K562 (cell line): ENCODE data around the gene KCNJ2. TPM values are rescaled to one million over a fixed set of nuclear protein-coding genes. Genes with fewer than 3 reads are reported as not detected.

Experiments used
- ATAC-seq: fragments of 200-7000 bp; cut with Tn5 transposase; 3 replicates; pipeline ENCODE4 v1.9.1; 2020; ENCODE audit warnings: moderate library complexity
- BruUV-seq: library from RNA; stranded (reverse); fragments of 400-500 nt; replicated peaks from 2 replicates; lab custom pipeline; 2021; lab: Mats Ljungman, UMichigan
- CTCF ChIA-PET: fragments of 300-600 bp; formaldehyde crosslinking; extraction: SDS; loops from one replicate; lab custom pipeline; 2021; ENCODE audit warnings: low intra/inter-chr PET ratio; lab: Yijun Ruan, JAX
- POLR2A ChIA-PET: fragments of 300-600, 350-650 bp; sonication (Branson Sonifier 250); formaldehyde crosslinking; extraction: SDS; loops from one replicate; lab custom pipeline; 2021; ENCODE audit warnings: antibody characterized with exemption, inconsistent platforms; lab: Yijun Ruan, JAX
- DNase-seq, 4 experiments: peaks; one replicate each; pipeline versions ENCODE4 v3.0.0 to v3.0.0-alpha.2; 2011 to 2018; ENCODE audit warnings: low spot score in 3 of 4, mixed read lengths in 3 of 4; ENCODE audit errors: extremely low read depth in 1 of 4
- FAIRE-seq: peaks from 2 replicates; lab custom pipeline; 2011; peaks lifted over from hg19 to GRCh38; lab: Jason Lieb, UNC
- H2AFZ ChIP-seq: 2 replicates; pipeline ENCODE4 v1.6.0; 2011; ENCODE audit warnings: low read depth, low read length, control low read depth, inconsistent platforms
- H3K27ac ChIP-seq: fragments of 200-600 bp; 3 replicates; pipeline ENCODE4 v1.8.0; 2011; ENCODE audit warnings: low read depth, mild to moderate bottlenecking, control low read depth, inconsistent platforms, low read length, moderate library complexity, mixed read lengths; ENCODE audit errors: extremely low read depth
- H3K27me3 ChIP-seq, 2 experiments: fragments of 300-600 bp in 1 of 2; 2 replicates in 1 of 2; 3 replicates in 1 of 2; pipeline versions ENCODE4 v1.6.0 to v1.8.0; 2011; ENCODE audit warnings: inconsistent platforms in 2 of 2, low read length in 2 of 2, mild to moderate bottlenecking in 1 of 2, mixed read lengths in 1 of 2, moderate library complexity in 1 of 2; ENCODE audit not compliant: control insufficient read depth in 2 of 2, insufficient read depth in 2 of 2
- H3K36me3 ChIP-seq: fragments of 300-600 bp; 3 replicates; pipeline ENCODE4 v1.8.0; 2011; ENCODE audit warnings: mild to moderate bottlenecking, low read length, inconsistent platforms; ENCODE audit not compliant: control insufficient read depth, insufficient read depth
- H3K4me1 ChIP-seq, 2 experiments: fragments of 200-600 bp in 1 of 2; replicated peaks in 1 of 2; 2 replicates in 1 of 2; 3 replicates in 1 of 2; pipeline versions ENCODE4 v1.5.1 to v1.8.0; 2011; ENCODE audit warnings: inconsistent platforms in 2 of 2, low read length in 2 of 2, mild to moderate bottlenecking in 1 of 2, mixed read lengths in 1 of 2, moderate library complexity in 1 of 2; ENCODE audit not compliant: control insufficient read depth in 2 of 2, insufficient read depth in 2 of 2
- H3K4me2 ChIP-seq: 2 replicates; pipeline ENCODE4 v1.6.1; 2011; ENCODE audit warnings: low read length, control low read depth, inconsistent platforms, mixed read lengths; ENCODE audit not compliant: insufficient read depth
- H3K4me3 ChIP-seq: fragments of 200-600 bp; sonication (generic), shearing (Covaris generic); 2 replicates; pipeline ENCODE4 v1.5.1; 2016; ENCODE audit warnings: control low read depth, inconsistent platforms
- H3K79me2 ChIP-seq: fragments of 200-600 bp; 3 replicates; pipeline ENCODE4 v1.8.0; 2011; ENCODE audit warnings: low read length, inconsistent platforms; ENCODE audit not compliant: control insufficient read depth, insufficient read depth
- H3K9ac ChIP-seq, 2 experiments: 2 replicates each; pipeline versions ENCODE4 v1.6.0 to v1.6.1; 2011; ENCODE audit warnings: low read depth in 2 of 2, low read length in 2 of 2, control low read depth in 1 of 2, inconsistent platforms in 1 of 2, mild to moderate bottlenecking in 1 of 2, mixed read lengths in 1 of 2; ENCODE audit not compliant: insufficient read depth in 1 of 2
- H3K9me1 ChIP-seq: one replicate; pipeline ENCODE4 v1.6.0; 2011; ENCODE audit warnings: inconsistent platforms, mild to moderate bottlenecking, low read length, moderate library complexity; ENCODE audit not compliant: control insufficient read depth, insufficient read depth
- H3K9me3 ChIP-seq: replicated peaks from 2 replicates; pipeline ENCODE4 v1.5.1; 2011; ENCODE audit warnings: low read depth, low read length, inconsistent platforms; ENCODE audit not compliant: control insufficient read depth, insufficient read depth
- H4K20me1 ChIP-seq: replicated peaks from 2 replicates; pipeline ENCODE4 v1.6.1; 2011; ENCODE audit warnings: low read length, inconsistent platforms, mixed read lengths; ENCODE audit not compliant: control insufficient read depth, insufficient read depth
- BCLAF1 ChIP-seq, 2 experiments: fragments of 450-650 bp in 1 of 2; IDR thresholded peaks; 2 replicates each; pipeline ENCODE4 v1.6.1; 2011 to 2017; ENCODE audit warnings: low read depth in 2 of 2, antibody characterized with exemption in 1 of 2, borderline replicate concordance in 1 of 2, low read length in 1 of 2, mild to moderate bottlenecking in 1 of 2, mixed read lengths in 1 of 2; ENCODE audit not compliant: control insufficient read depth in 1 of 2
- BRD9 ChIP-seq: fragments of 450-650 bp; IDR thresholded peaks from 2 replicates; pipeline ENCODE4 v1.6.1; 2018; ENCODE audit warnings: low read depth; ENCODE audit not compliant: partially characterized antibody
- CREB5 ChIP-seq: fragments of 250-450 bp; sonication (Bioruptor Pico); IDR thresholded peaks from 2 replicates; pipeline ENCODE4 v1.5.0; 2020; ENCODE audit warnings: mild to moderate bottlenecking
- FOXK2 ChIP-seq, 2 experiments: fragments of 450-650 bp; IDR thresholded peaks in 1 of 2; conservative IDR thresholded peaks in 1 of 2; 2 replicates each; pipeline ENCODE4 v1.6.1; 2016; ENCODE audit warnings: low read depth in 2 of 2, mild to moderate bottlenecking in 1 of 2
- MTA2 ChIP-seq: fragments of 450-650 bp; IDR thresholded peaks from 2 replicates; pipeline ENCODE4 v1.6.1; 2016; ENCODE audit warnings: low read depth
- MTA3 ChIP-seq: fragments of 450-650 bp; formaldehyde crosslinking; IDR thresholded peaks from 2 replicates; pipeline ENCODE4 v1.6.1; 2017; ENCODE audit warnings: mild to moderate bottlenecking, borderline replicate concordance
- NONO ChIP-seq, 2 experiments: fragments of 200-400 bp in 1 of 2; fragments of 450-650 bp in 1 of 2; formaldehyde crosslinking in 1 of 2; IDR thresholded peaks; 2 replicates each; pipeline ENCODE4 v1.6.1; 2017; ENCODE audit warnings: low read depth in 2 of 2, mild to moderate bottlenecking in 2 of 2, moderate library complexity in 2 of 2, low read length in 1 of 2
- SMARCB1 ChIP-seq: IDR thresholded peaks from 2 replicates; pipeline ENCODE4 v1.6.1; 2011; ENCODE audit warnings: improper control_type of control experiment, low read depth; ENCODE audit not compliant: insufficient read length
- ZNF12 ChIP-seq: sonication (generic); formaldehyde crosslinking; IDR thresholded peaks from 2 replicates; pipeline ENCODE4 v1.4.0; 2020; ENCODE audit warnings: mild to moderate bottlenecking, missing genetic modification reagents
- WGBS: fragments of 100-300 bp; shearing (Covaris generic); methylation state at CpG from one replicate; pipeline ENCODE4 v1.1.6; 2016; ENCODE audit warnings: low coverage, mixed read lengths; ENCODE audit not compliant: insufficient coverage; ENCODE audit errors: missing lambda C conversion rate; 5-methylcytosine and 5-hydroxymethylcytosine counted together
- in situ Hi-C: fragments of 300-500 bp; cut with MboI; formaldehyde crosslinking; loops from 4 replicates; pipeline ENCODE4 v1.15.0; 2018; ENCODE audit warnings: inconsistent platforms, mixed read lengths
- intact Hi-C: fragments of 100-400 bp; cut with micrococcal nuclease; formaldehyde crosslinking; loops from 2 replicates; pipeline ENCODE4 v1.14.2; 2022
- polyA plus RNA-seq, 8 experiments: library from polyadenylated mRNA; depleted of rRNA in 4 of 8; stranded (reverse) in 5 of 8; unstranded in 3 of 8; fragments of >200 nt; fragmentation: Nextera tagmentation in 2 of 8; fragmentation: Illumina TruSeq in 1 of 8; extraction: Ambion mirVana in 2 of 8; extraction: Trizol in 1 of 8; gene quantifications; 2 replicates each; pipeline versions ENCODE4 v1.2.1 to v1.2.3, GENCODE V29; 2011 to 2014; ENCODE audit warnings: inconsistent platforms in 1 of 8, missing spikeins in 1 of 8
- total RNA-seq, 7 experiments: library from RNA; depleted of rRNA in 6 of 7; stranded (reverse); fragments of >200 nt in 6 of 7; fragmentation: Illumina TruSeq in 2 of 7; extraction: Trizol in 2 of 7; gene quantifications; 2 replicates each; pipeline versions ENCODE4 v1.2.1 to v1.2.3, GENCODE V29; 2011 to 2021; ENCODE audit warnings: low replicate concordance in 1 of 7

Gene KCNJ2
- total and polyA plus RNA-seq, 9 of the 15 experiments (the other 6 are each of a cell fraction or from before 2014, with no cell fraction given): not detected

DNA sequence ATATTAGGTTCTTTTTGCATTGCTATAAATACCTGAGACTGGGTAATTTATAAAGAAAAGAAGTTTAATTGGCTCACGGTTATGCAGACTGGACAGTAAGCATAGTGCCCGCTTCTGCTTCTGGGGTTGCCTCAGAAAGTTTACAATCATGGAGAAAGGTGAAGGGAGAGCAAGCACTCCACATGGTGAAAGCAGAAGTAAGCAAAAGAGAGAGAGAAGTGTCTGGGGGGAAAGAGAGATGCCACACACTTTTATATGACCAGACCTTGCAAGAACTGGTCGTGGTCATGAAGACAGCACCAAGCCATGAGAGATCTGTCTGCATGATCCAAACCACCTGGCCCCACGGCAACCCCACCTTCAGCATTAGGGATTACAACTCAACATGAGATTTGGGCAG is 48.9 kb upstream of the KCNJ2 start:
- in situ Hi-C loops: no loop called here
- H3K4me2 ChIP-seq: no peak overlapping the region
- no peak overlapping the region for H3K4me3 ChIP-seq
- H3K27ac ChIP-seq: no peak overlapping the region
- CTCF ChIA-PET: no interaction called here
- no peak for FAIRE-seq
- no peaks in the 10 kb centered on the region for H3K9me3 ChIP-seq
- H3K9me1 ChIP-seq: no peaks in the 10 kb centered on the region
- POLR2A ChIA-PET: no interaction called here
- H4K20me1 ChIP-seq: no peaks in the 10 kb centered on the region
- no TSS peak for BruUV-seq
- ATAC-seq: no peak; the same call in 2 of the 3 replicates
- H3K27me3 ChIP-seq: no peaks in the 10 kb centered on the region
- H3K4me1 ChIP-seq: peaks cover 0 to 12% of the 10 kb centered on the region in 2 experiments; a peak in 2 of 5 replicates
- no peak for TF ChIP-seq BCLAF1 (IDR thresholded peaks at IDR 0.05; ENCODE audit: borderline replicate concordance in 1 of 2, control insufficient read depth in 1 of 2, low read depth in 2 of 2, low read length in 1 of 2)
- no peak for TF ChIP-seq ZNF12 (CRISPR knock-in tag)
- no peak for TF ChIP-seq BRD9
- no peak for TF ChIP-seq MTA2
- TF ChIP-seq SMARCB1: no peak
- no peak for TF ChIP-seq NONO (IDR thresholded peaks at IDR 0.05; ENCODE audit: low read depth in 2 of 2, low read length in 1 of 2)
- TF ChIP-seq CREB5 (CRISPR knock-in tag): no peak
- TF ChIP-seq FOXK2 (conservative IDR thresholded peaks at IDR 0.05 in 1 of 2, IDR thresholded peaks at IDR 0.05 in 1 of 2; ENCODE audit: low read depth in 2 of 2): no peak
- TF ChIP-seq MTA3: no peak
- DNase-seq: no peak
- no peak overlapping the region for H3K9ac ChIP-seq
- intact Hi-C loops: no loop called here
- peaks cover 51% of the 10 kb centered on the region; the same call in 2 of the 3 replicates for H3K36me3 ChIP-seq
- 16% methylated on average over 4 of the region's 4 CpGs for WGBS
- H3K79me2 ChIP-seq: peaks cover 93% of the 10 kb centered on the region
- H2AFZ ChIP-seq: no peak overlapping the region
